Transverse colon (tissue), 4 donors: Measurements from ENCODE around the gene ACSM6.

Experiments used
- CTCF ChIP-seq, 5 experiments: fragments of 200-600 bp in 3 of 5; fragments of 450-650 bp in 2 of 5; sonication (generic) in 3 of 5; IDR thresholded peaks; 1 replicate in 2 of 5; 2 replicates in 3 of 5; pipeline ENCODE4 v1.5.1; 2016 to 2017; ENCODE audit warnings: antibody characterized with exemption in 5 of 5, inconsistent platforms in 3 of 5, mild to moderate bottlenecking in 2 of 5, moderate library complexity in 1 of 5
- EP300 ChIP-seq: sonication (generic); formaldehyde crosslinking; IDR thresholded peaks from one replicate; pipeline ENCODE4 v1.6.1; 2017; ENCODE audit warnings: antibody characterized with exemption, low read depth
- POLR2A ChIP-seq: fragments of 450-650 bp; IDR thresholded peaks from one replicate; pipeline ENCODE4 v1.6.1; 2016; ENCODE audit warnings: antibody characterized with exemption, mild to moderate bottlenecking, moderate library complexity
- POLR2AphosphoS5 ChIP-seq, 3 donors: sonication (generic); formaldehyde crosslinking; IDR thresholded peaks; one replicate each; pipeline ENCODE4 v1.6.1; 2016; ENCODE audit warnings: antibody characterized with exemption in 3 of 3

- no peak for TF ChIP-seq CTCF (IDR thresholded peaks at IDR 0.05)
- TF ChIP-seq POLR2A = no peak
- no peak for TF ChIP-seq EP300
- TF ChIP-seq POLR2AphosphoS5 (IDR thresholded peaks at IDR 0.05) = no peak
These were observed 15.6 kb downstream of the ACSM6 start for GRCh38 chr10:95209509-95210127.
